ENCODE measurements around the gene EDDM13. TPM values are rescaled to one million over a fixed set of nuclear protein-coding genes. Genes with fewer than 3 reads are reported as not detected.

Gene EDDM13
- total and polyA plus RNA-seq, 2 of the 13 experiments (the other 11 are each of a cell fraction or from before 2014, with no cell fraction given): not detected

DNA sequence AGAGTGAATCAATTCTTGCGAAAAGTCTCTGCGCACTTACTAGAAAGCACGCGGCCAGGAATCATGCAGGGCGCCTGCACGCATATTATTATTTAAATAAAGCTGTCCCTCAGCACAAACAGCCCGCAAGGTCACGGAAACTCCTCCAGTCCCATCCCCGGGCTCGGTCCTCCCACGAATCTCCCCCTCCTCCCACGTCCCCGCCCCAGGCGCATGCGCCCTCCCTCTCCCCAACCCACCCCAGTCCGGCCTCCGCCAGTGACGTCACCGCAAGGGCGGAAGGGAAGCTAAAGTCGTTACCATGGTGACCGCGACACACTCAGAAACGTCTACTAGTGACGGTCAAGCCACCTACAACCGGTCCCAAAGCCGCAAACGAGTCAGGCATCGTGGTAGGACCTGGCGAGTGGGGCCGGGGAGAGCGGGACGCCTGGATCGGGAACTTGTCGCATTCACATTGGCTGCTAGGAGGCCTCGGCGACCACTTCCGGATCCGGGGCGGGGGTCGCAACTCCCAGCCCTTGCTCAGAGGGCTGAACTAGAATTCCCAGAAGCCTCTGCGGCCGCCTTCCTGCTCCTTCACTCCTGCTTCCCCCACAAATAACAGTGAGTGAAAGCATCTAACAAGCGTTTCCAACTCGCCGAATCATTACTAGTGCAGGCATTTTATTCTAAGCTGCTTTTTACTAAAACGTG is 42.0 kb downstream of the EDDM13 start, which contains the start of gene ZSCAN5A (continued):
- TF ChIP-seq MYNN (CRISPR knock-in tag; IDR thresholded peaks at IDR 0.05; ENCODE audit: low read depth): no peak
- TF ChIP-seq THRA (CRISPR knock-in tag; IDR thresholded peaks at IDR 0.05; ENCODE audit: borderline replicate concordance): no peak; the same call in 1 of the 2 replicates
- TF ChIP-seq YEATS2 (CRISPR knock-in tag; IDR thresholded peaks at IDR 0.05; ENCODE audit: borderline replicate concordance): peak; percentile 28; the same call in 1 of the 2 replicates
- no peak; the same call in 1 of the 2 replicates for TF ChIP-seq AHR (CRISPR knock-in tag; IDR thresholded peaks at IDR 0.05)
- 0 out of 2 replicates have a peak, but pooled peaks have one; percentile 49 for TF ChIP-seq ZNF761 (CRISPR knock-in tag; conservative IDR thresholded peaks at IDR 0.05)
- TF ChIP-seq, protein P1, sequence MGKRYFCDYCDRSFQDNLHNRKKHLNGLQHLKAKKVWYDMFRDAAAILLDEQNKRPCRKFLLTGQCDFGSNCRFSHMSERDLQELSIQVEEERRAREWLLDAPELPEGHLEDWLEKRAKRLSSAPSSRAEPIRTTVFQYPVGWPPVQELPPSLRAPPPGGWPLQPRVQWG (CRISPR knock-in tag; IDR thresholded peaks at IDR 0.05; ENCODE audit: borderline replicate concordance, low read depth): no peak
- TF ChIP-seq NFE2 (CRISPR knock-in tag; IDR thresholded peaks at IDR 0.05): no peak
- TF ChIP-seq CAMTA2 (CRISPR knock-in tag; IDR thresholded peaks at IDR 0.05; ENCODE audit: borderline replicate concordance): no peak
- TF ChIP-seq AKNA (CRISPR knock-in tag; IDR thresholded peaks at IDR 0.05; ENCODE audit: borderline replicate concordance): no peak
- TF ChIP-seq ZSCAN20 (CRISPR knock-in tag; IDR thresholded peaks at IDR 0.05; ENCODE audit: borderline replicate concordance): no peak
- no peak for TF ChIP-seq ZNF562 (CRISPR knock-in tag; IDR thresholded peaks at IDR 0.05; ENCODE audit: borderline replicate concordance)
- no peak for TF ChIP-seq NFE2L1 (CRISPR knock-in tag; IDR thresholded peaks at IDR 0.05; ENCODE audit: borderline replicate concordance)
- no peak for TF ChIP-seq PCBP2 (optimal IDR thresholded peaks at IDR 0.05; ENCODE audit: low read depth, low read length, poor library complexity, severe bottlenecking)
- TF ChIP-seq ZNF776 (CRISPR knock-in tag; IDR thresholded peaks at IDR 0.05): no peak
- peak; percentile 85 for TF ChIP-seq RBFOX2 (IDR thresholded peaks at IDR 0.05; ENCODE audit: low read depth, low read length)
- no peak for TF ChIP-seq MED8 (CRISPR knock-in tag; IDR thresholded peaks at IDR 0.05; ENCODE audit: insufficient replicate concordance)
- TF ChIP-seq RORA (CRISPR knock-in tag; IDR thresholded peaks at IDR 0.05): no peak
- TF ChIP-seq AGO2 (optimal IDR thresholded peaks at IDR 0.05; ENCODE audit: low read depth, low read length): no peak
- TF ChIP-seq ZNF503 (CRISPR knock-in tag; IDR thresholded peaks at IDR 0.05): no peak
